ENCODE measurements around the gene NOD2. TPM values are rescaled to one million over a fixed set of nuclear protein-coding genes. Genes with fewer than 3 reads are reported as not detected.

The NOD2 gene
- total and polyA plus RNA-seq, 2 of the 13 experiments (the other 11 are each of a cell fraction or from before 2014, with no cell fraction given): 0.27 to 0.81 TPM

DNA sequence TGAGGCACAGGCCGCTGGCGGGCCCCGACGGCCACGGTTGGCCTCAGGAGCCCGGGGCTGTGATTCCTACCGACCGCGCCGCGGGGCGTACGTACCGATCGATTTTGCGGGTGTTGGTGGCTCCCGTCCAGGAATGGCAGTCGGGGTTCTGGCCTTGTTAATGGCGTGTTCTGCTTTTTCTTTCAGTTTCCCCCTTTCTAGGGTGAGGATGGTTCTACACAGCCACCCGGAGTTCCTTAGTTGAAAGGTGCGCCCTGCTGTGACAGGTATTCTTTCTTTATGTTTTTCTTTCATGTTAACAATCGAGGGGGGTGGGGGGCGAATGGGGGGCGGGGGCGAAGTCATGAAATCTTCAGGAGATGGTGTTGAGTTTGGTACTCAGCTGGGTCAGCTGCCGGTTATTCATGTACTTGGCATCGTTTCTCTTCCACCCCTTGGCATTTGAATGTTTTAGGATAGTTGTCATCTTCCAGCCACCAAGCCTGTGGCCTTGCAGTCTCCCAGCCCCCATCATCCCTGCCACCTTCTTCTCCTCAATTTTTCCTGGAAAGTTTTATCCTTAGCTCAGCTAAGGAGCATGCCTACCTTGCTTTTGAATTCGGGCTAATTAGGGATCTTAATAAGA lies 49.3 kb downstream of the NOD2 start:
- CTCF ChIA-PET (ENCODE audit: low intra/inter-chr PET ratio, low total read pairs): no interaction called here
- DNase-seq (ENCODE audit: low spot score): no peak
- Histone ChIP-seq H3K9ac (ENCODE audit: insufficient read depth, low read depth, low read length) (peak overlapping the region; percentile 77), H3K4me1 (ENCODE audit: insufficient read depth, low read length) (peaks cover 19% of the 10 kb centered on the region), H3K36me3 (replicated peaks in 1 of 2; ENCODE audit: control insufficient read depth in 1 of 2, insufficient read depth in 2 of 2, low read length in 2 of 2) (no peaks in the 10 kb centered on the region), H3K9me3 (ENCODE audit: low read length) (no peaks in the 10 kb centered on the region), H3K4me2 (ENCODE audit: low read depth, low read length) (peak overlapping the region; percentile 76), H3K4me3 (replicated peaks in 1 of 3; ENCODE audit: insufficient read depth in 1 of 3, low read depth in 2 of 3, low read length in 3 of 3) (peak overlapping the region; percentile 77 to 94 (median 86)), H3K27me3 (ENCODE audit: control insufficient read depth in 1 of 2, insufficient read depth in 2 of 2, low read length in 2 of 2) (no peaks in the 10 kb centered on the region), H3K79me2 (ENCODE audit: insufficient read depth, low read length) (no peaks in the 10 kb centered on the region), H4K20me1 (ENCODE audit: insufficient read depth, low read length) (no peaks in the 10 kb centered on the region), H2AFZ (ENCODE audit: low read length) (no peak overlapping the region), H3K27ac (ENCODE audit: extremely low read length, insufficient read depth, low read length) (no peak overlapping the region)
- 6% methylated on average over 21 of the region's 28 CpGs for WGBS (ENCODE audit: low lambda C conversion rate)
- BruUV-seq (replicated peaks): no TSS peak
- intact Hi-C loops (cut with micrococcal nuclease; ENCODE audit: unreplicated experiment) (loop anchor here (5.0 kb wide), 1 partner anchor 75 kb away; no protein-coding TSS in a partner anchor), in situ Hi-C loops (cut with HindIII; ENCODE audit: extremely low pct_ligation_motif_present, low pct_unique_long_range_greater_than_20kb) (no loop called here)
- FAIRE-seq: no peak
- no peak for ATAC-seq
- POLR2A ChIA-PET: no interaction called here
- TF ChIP-seq ZNF629 (CRISPR knock-in tag; conservative IDR thresholded peaks at IDR 0.05) (peak; percentile 71; the same call in 1 of the 2 replicates), TCF12 (IDR thresholded peaks at IDR 0.05) (no peak), TCF12 (CRISPR knock-in tag; IDR thresholded peaks at IDR 0.05) (no peak), ZNF761 (CRISPR knock-in tag; conservative IDR thresholded peaks at IDR 0.05) (no peak), RAD21 (CRISPR knock-in tag; IDR thresholded peaks at IDR 0.05) (no peak), SOX5 (CRISPR knock-in tag; IDR thresholded peaks at IDR 0.05; ENCODE audit: borderline replicate concordance) (no peak), MAFK (conservative IDR thresholded peaks at IDR 0.05 in 1 of 2, IDR thresholded peaks at IDR 0.05 in 1 of 2; ENCODE audit: low read length in 2 of 2) (no peak), SNAPC2 (CRISPR knock-in tag; IDR thresholded peaks at IDR 0.05) (no peak), HNRNPL (IDR thresholded peaks at IDR 0.05; ENCODE audit: low read depth, low read length) (no peak), ZNF614 (CRISPR knock-in tag; IDR thresholded peaks at IDR 0.05; ENCODE audit: borderline replicate concordance) (no peak), CHCHD3 (CRISPR knock-in tag; IDR thresholded peaks at IDR 0.05) (no peak), ZNF136 (CRISPR knock-in tag; IDR thresholded peaks at IDR 0.05; ENCODE audit: low read depth) (no peak), ARNTL (CRISPR knock-in tag; IDR thresholded peaks at IDR 0.05) (0 out of 2 replicates have a peak, but pooled peaks have one; percentile 18), KDM4B (CRISPR knock-in tag; IDR thresholded peaks at IDR 0.05) (no peak), IRX3 (CRISPR knock-in tag; IDR thresholded peaks at IDR 0.05; ENCODE audit: borderline replicate concordance, low read depth) (no peak), SOX6 (IDR thresholded peaks at IDR 0.05) (no peak), SOX6 (CRISPR knock-in tag; IDR thresholded peaks at IDR 0.05) (no peak), KDM2A (CRISPR knock-in tag; IDR thresholded peaks at IDR 0.05; ENCODE audit: borderline replicate concordance, low read depth) (no peak)
- TF ChIP-seq, protein P1, sequence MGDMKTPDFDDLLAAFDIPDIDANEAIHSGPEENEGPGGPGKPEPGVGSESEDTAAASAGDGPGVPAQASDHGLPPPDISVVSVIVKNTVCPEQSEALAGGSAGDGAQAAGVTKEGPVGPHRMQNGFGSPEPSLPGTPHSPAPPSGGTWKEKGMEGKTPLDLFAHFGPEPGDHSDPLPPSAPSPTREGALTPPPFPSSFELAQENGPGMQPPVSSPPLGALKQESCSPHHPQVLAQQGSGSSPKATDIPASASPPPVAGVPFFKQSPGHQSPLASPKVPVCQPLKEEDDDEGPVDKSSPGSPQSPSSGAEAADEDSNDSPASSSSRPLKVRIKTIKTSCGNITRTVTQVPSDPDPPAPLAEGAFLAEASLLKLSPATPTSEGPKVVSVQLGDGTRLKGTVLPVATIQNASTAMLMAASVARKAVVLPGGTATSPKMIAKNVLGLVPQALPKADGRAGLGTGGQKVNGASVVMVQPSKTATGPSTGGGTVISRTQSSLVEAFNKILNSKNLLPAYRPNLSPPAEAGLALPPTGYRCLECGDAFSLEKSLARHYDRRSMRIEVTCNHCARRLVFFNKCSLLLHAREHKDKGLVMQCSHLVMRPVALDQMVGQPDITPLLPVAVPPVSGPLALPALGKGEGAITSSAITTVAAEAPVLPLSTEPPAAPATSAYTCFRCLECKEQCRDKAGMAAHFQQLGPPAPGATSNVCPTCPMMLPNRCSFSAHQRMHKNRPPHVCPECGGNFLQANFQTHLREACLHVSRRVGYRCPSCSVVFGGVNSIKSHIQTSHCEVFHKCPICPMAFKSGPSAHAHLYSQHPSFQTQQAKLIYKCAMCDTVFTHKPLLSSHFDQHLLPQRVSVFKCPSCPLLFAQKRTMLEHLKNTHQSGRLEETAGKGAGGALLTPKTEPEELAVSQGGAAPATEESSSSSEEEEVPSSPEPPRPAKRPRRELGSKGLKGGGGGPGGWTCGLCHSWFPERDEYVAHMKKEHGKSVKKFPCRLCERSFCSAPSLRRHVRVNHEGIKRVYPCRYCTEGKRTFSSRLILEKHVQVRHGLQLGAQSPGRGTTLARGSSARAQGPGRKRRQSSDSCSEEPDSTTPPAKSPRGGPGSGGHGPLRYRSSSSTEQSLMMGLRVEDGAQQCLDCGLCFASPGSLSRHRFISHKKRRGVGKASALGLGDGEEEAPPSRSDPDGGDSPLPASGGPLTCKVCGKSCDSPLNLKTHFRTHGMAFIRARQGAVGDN (CRISPR knock-in tag; IDR thresholded peaks at IDR 0.05): no peak
- TF ChIP-seq, protein P2, sequence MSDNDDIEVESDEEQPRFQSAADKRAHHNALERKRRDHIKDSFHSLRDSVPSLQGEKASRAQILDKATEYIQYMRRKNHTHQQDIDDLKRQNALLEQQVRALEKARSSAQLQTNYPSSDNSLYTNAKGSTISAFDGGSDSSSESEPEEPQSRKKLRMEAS (IDR thresholded peaks at IDR 0.05): no peak
- TF ChIP-seq, protein P3, sequence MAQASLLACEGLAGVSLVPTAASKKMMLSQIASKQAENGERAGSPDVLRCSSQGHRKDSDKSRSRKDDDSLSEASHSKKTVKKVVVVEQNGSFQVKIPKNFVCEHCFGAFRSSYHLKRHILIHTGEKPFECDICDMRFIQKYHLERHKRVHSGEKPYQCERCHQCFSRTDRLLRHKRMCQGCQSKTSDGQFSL (CRISPR knock-in tag; IDR thresholded peaks at IDR 0.05): no peak
- TF ChIP-seq, protein P4, sequence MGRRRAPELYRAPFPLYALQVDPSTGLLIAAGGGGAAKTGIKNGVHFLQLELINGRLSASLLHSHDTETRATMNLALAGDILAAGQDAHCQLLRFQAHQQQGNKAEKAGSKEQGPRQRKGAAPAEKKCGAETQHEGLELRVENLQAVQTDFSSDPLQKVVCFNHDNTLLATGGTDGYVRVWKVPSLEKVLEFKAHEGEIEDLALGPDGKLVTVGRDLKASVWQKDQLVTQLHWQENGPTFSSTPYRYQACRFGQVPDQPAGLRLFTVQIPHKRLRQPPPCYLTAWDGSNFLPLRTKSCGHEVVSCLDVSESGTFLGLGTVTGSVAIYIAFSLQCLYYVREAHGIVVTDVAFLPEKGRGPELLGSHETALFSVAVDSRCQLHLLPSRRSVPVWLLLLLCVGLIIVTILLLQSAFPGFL (CRISPR knock-in tag; IDR thresholded peaks at IDR 0.05): no peak

All from HepG2 (cell line).